GM10266 (cell line): Measurements from ENCODE around the gene OLFML3.

Source experiments
- DNase-seq: peaks from one replicate; pipeline ENCODE4 v3.0.0; 2012; ENCODE audit errors: extremely low spot score
- CTCF ChIP-seq: IDR thresholded peaks from 2 replicates; pipeline ENCODE4 v1.5.1; 2012; ENCODE audit warnings: mild to moderate bottlenecking, low read depth; ENCODE audit not compliant: control insufficient read depth, insufficient read depth; ENCODE audit errors: missing control alignments

The OLFML3 gene

DNA sequence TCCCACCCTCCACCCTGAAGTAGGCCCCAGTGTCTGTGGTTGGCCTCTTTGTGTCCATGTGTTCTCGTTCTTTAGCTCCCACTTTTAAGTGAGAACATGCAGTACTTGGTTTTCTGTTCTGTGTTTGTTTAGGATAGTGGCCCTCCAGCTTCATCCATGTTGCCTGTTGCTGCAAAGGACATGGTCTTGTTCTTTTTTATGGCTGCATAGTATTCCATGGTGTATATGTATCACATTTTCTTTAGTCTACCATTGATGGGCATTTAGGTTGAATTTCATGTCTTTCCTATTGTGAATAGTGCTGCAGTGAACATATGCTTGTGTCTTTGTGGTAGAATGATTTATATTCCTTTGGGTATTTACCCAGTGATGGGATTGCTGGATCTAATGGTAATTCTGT is 44.1 kb upstream of the OLFML3 start:
- no peak for DNase-seq
- no peak for TF ChIP-seq CTCF

- DNase-seq = no peak
- no peak for TF ChIP-seq CTCF
Observed at GRCh38 chr1:113935970-113936369, 43.3 kb upstream of the OLFML3 start.

DNA sequence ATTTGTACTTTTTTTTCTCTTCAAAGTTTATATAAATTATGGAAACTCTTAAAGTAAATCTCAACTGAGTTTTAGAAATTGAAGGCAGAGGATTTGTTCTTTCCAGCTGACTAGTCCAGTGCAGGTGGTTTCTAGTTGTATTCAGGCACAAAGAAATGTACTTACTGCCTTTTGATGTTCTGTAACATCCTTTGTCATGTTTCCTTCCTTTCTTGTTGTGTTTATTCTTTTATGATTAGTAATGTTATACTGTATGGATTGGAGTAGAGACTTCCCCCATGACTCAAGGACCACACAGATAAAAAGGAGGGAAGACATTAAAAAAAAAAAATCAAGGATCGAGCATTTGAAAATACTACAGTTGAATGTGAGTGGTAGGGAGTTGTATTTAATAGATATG is 42.1 kb upstream of the OLFML3 start:
- DNase-seq = no peak
- no peak for TF ChIP-seq CTCF

DNA sequence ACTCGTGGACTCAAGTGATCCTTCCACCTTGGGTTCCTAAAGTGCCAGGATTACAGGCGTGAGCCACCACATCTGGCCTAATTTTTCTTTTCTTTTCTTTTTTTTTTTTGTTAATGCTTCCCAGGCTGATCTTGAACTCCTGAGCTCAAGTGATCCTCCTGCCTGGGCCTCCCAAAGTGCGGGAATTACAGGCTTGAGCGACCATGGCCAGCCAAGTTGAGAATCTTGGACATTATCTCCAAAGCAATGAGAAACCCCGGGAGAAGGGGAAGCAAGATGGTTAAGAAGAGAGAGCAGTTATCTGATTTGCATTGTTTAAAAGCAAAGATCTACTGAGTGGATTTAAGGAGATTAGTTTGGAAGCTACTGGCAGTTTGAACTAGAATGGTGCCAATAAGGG is 41.1 kb upstream of the OLFML3 start:
- DNase-seq = no peak
- TF ChIP-seq CTCF = no peak

DNA sequence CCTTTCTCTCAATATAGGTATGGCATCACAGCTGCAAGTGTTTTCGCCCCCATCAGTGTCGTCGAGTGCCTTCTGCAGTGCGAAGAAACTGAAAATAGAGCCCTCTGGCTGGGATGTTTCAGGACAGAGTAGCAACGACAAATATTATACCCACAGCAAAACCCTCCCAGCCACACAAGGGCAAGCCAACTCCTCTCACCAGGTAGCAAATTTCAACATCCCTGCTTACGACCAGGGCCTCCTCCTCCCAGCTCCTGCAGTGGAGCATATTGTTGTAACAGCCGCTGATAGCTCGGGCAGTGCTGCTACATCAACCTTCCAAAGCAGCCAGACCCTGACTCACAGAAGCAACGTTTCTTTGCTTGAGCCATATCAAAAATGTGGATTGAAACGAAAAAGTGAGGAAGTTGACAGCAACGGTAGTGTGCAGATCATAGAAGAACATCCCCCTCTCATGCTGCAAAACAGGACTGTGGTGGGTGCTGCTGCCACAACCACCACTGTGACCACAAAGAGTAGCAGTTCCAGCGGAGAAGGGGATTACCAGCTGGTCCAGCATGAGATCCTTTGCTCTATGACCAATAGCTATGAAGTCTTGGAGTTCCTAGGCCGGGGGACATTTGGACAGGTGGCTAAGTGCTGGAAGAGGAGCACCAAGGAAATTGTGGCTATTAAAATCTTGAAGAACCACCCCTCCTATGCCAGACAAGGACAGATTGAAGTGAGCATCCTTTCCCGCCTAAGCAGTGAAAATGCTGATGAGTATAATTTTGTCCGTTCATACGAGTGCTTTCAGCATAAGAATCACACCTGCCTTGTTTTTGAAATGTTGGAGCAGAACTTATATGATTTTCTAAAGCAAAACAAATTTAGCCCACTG is 38.7 kb upstream of the OLFML3 start:
- no peak for TF ChIP-seq CTCF
- DNase-seq = no peak

DNA sequence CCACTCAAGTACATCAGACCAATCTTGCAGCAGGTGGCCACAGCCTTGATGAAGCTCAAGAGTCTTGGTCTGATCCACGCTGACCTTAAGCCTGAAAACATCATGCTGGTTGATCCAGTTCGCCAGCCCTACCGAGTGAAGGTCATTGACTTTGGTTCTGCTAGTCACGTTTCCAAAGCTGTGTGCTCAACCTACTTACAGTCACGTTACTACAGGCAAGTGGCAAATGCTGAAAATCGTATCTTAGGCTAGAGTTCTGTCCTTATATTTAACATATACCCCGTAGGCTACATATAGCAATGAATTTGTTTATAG is 38.1 kb upstream of the OLFML3 start:
- no peak for DNase-seq
- TF ChIP-seq CTCF = no peak

DNA sequence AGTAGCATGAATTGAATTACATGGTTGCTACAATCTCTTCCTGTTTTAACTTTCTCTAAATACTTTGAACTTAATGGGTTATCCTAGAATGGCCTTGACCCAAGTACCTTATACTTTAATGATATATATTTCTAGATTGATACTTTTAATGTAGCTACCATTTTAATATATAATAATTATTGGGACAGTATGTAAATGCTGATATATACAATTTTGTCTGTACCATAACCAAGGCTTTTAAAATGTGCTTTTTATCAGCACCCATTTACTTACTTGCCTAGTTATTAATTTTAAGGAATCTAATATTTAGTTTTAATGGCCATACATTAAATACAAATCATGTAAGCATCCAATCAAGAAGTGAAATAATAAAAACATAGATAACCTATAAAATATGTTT is 36.7 kb upstream of the OLFML3 start:
- TF ChIP-seq CTCF = no peak
- no peak for DNase-seq
